ENCODE results near the gene ABCG2.
"Not testable (repeated sequence)": the region's sequence is repeated elsewhere in the genome, so short reads cannot be mapped to it uniquely, and the experiment has no call there.

ABCG2 gene

GRCh38 chr4:88162626-88163025 is 4.2 kb upstream of the ABCG2 start:
- Mint-ChIP-seq H3K9me3 (peaks cover 10% of the 10 kb centered on the region), H3K4me1 (peaks cover 9% of the 10 kb centered on the region), H3K27ac (peak overlapping the region in 1 of 3 experiments; percentile 63), H3K27me3 (ENCODE audit: low read depth) (peaks cover 15% of the 10 kb centered on the region), H3K4me3 (no peak overlapping the region), H3K36me3 (ENCODE audit: low read depth) (no peaks in the 10 kb centered on the region)
- TF ChIP-seq CTCF (IDR thresholded peaks at IDR 0.05; ENCODE audit: unreplicated experiment in 3 of 3), result no peak

- Mint-ChIP-seq H3K27me3 (ENCODE audit: low read depth) (peaks cover 26% of the 10 kb centered on the region), H3K4me3 (peak overlapping the region; percentile 77 to 81 (median 81)), H3K9me3 (peaks cover 6% of the 10 kb centered on the region), H3K4me1 (peaks cover 9% of the 10 kb centered on the region), H3K36me3 (ENCODE audit: low read depth) (no peaks in the 10 kb centered on the region), H3K27ac (no peak overlapping the region)
- TF ChIP-seq CTCF (IDR thresholded peaks at IDR 0.05; ENCODE audit: unreplicated experiment in 3 of 3), result no peak
Observed at GRCh38 chr4:88159229-88159725, 838 bp upstream of the ABCG2 start.

GRCh38 chr4:88158038-88158488 is 376 bp downstream of the ABCG2 start:
- H3K27ac Mint-ChIP-seq, result no peak overlapping the region
- H3K9me3 Mint-ChIP-seq, result peaks cover under 1% of the 10 kb centered on the region
- H3K4me1 Mint-ChIP-seq, result peaks cover 3% of the 10 kb centered on the region
- H3K27me3 Mint-ChIP-seq (ENCODE audit: low read depth), result peaks cover 26% of the 10 kb centered on the region
- peak overlapping the region; percentile 62 to 78 (median 67) for H3K4me3 Mint-ChIP-seq
- H3K36me3 Mint-ChIP-seq (ENCODE audit: low read depth), result no peaks in the 10 kb centered on the region
- no peak for TF ChIP-seq CTCF (IDR thresholded peaks at IDR 0.05; ENCODE audit: unreplicated experiment in 3 of 3)

GRCh38 chr4:88152331-88152730 is 6.1 kb downstream of the ABCG2 start:
- not testable (repeated sequence) for H3K36me3 Mint-ChIP-seq (ENCODE audit: low read depth)

GRCh38 chr4:88148560-88148959 is 9.9 kb downstream of the ABCG2 start:
- H3K9me3 Mint-ChIP-seq, result no peaks in the 10 kb centered on the region
- no peaks in the 10 kb centered on the region for H3K36me3 Mint-ChIP-seq (ENCODE audit: low read depth)
- no peak for TF ChIP-seq CTCF (IDR thresholded peaks at IDR 0.05; ENCODE audit: unreplicated experiment in 3 of 3)

More at GRCh38 chr4:88152331-88152730, 6.1 kb downstream of the ABCG2 start:
- not testable (repeated sequence) for H3K9me3 Mint-ChIP-seq; H3K4me1 Mint-ChIP-seq; H3K27me3 Mint-ChIP-seq (ENCODE audit: low read depth); H3K27ac Mint-ChIP-seq; H3K4me3 Mint-ChIP-seq

GRCh38 chr4:88147799-88148217 is 10.6 kb downstream of the ABCG2 start:
- H3K36me3 Mint-ChIP-seq (ENCODE audit: low read depth), result no peaks in the 10 kb centered on the region
- H3K4me3 Mint-ChIP-seq, result no peak overlapping the region
- H3K9me3 Mint-ChIP-seq, result no peaks in the 10 kb centered on the region
- no peaks in the 10 kb centered on the region for H3K4me1 Mint-ChIP-seq
- H3K27ac Mint-ChIP-seq, result no peak overlapping the region
- H3K27me3 Mint-ChIP-seq (ENCODE audit: low read depth), result no peaks in the 10 kb centered on the region
- no peak for TF ChIP-seq CTCF (IDR thresholded peaks at IDR 0.05; ENCODE audit: unreplicated experiment in 3 of 3)

More at GRCh38 chr4:88148560-88148959, 9.9 kb downstream of the ABCG2 start:
- Mint-ChIP-seq H3K27me3 (ENCODE audit: low read depth) (no peaks in the 10 kb centered on the region), H3K4me3 (no peak overlapping the region), H3K27ac (no peak overlapping the region), H3K4me1 (no peaks in the 10 kb centered on the region)

Measured in nephron (organoid).